ENCODE results near the gene ST13. TPM values are rescaled to one million over a fixed set of nuclear protein-coding genes. Genes with fewer than 3 reads are reported as not detected.
"Not testable (repeated sequence)": the region's sequence is repeated elsewhere in the genome, so short reads cannot be mapped to it uniquely, and the experiment has no call there.

ST13 gene
- total and polyA plus RNA-seq, 9 donors = 243 to 1,503 (median 650) TPM

DNA sequence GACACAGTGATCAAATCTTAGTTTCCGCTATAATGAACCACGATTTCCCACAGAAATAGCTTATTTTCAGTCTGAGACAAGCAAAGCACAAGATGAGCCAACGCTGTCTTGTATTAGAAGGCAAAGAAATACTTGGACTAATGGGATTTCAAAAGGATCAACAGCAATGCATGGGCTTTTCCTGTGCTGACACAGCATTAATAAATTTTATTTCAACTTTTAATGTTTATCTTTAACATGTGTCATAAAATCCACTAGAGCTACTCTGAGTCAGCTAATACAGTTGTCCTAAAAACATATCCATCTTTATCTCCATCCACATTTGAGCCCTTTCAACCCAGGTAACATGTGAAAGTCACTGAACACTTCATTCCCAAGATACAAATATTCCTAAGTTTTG, 21.8 kb downstream of the ST13 start:
- Histone ChIP-seq H3K27ac (no peak overlapping the region), H3K27me3 (no peaks in the 10 kb centered on the region), H3K4me1 (ENCODE audit: insufficient read depth) (no peaks in the 10 kb centered on the region), H3K9me3 (no peaks in the 10 kb centered on the region), H3K36me3 (no peaks in the 10 kb centered on the region), H3K4me3 (no peak overlapping the region)
- intact Hi-C loops (cut with DNase I) = no loop called here
- TF ChIP-seq POLR2A (IDR thresholded peaks at IDR 0.05) (no peak), EP300 (IDR thresholded peaks at IDR 0.05) (no peak)
- TF ChIP-seq, protein P1, sequence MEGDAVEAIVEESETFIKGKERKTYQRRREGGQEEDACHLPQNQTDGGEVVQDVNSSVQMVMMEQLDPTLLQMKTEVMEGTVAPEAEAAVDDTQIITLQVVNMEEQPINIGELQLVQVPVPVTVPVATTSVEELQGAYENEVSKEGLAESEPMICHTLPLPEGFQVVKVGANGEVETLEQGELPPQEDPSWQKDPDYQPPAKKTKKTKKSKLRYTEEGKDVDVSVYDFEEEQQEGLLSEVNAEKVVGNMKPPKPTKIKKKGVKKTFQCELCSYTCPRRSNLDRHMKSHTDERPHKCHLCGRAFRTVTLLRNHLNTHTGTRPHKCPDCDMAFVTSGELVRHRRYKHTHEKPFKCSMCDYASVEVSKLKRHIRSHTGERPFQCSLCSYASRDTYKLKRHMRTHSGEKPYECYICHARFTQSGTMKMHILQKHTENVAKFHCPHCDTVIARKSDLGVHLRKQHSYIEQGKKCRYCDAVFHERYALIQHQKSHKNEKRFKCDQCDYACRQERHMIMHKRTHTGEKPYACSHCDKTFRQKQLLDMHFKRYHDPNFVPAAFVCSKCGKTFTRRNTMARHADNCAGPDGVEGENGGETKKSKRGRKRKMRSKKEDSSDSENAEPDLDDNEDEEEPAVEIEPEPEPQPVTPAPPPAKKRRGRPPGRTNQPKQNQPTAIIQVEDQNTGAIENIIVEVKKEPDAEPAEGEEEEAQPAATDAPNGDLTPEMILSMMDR (IDR thresholded peaks at IDR 0.05) = no peak
- 91 to 93% (median 91%) methylated on average over 3 of the region's 3 CpGs for WGBS, 3 donors
- DNase-seq = no peak

DNA sequence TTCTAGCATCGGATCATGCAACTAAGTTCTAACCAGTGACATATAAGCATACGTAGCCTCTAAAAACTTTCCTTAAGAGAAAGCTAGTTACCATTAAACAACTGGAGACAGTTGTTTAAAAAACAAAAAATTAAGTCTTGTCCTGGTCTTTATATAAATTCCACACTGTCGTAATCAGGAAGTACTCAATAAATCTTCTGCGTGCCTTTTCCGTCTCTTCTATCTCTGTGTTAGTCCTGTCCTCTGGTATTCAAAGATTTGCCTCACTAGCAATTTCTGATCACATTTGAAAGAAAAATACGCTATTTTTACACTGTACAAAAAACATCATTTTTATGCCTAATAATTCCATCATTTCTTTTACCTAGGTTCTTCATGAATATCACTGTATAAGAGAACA, 27.3 kb downstream of the ST13 start:
- H3K4me3 ChIP-seq = no peak overlapping the region
- no peaks in the 10 kb centered on the region for H3K4me1 ChIP-seq (ENCODE audit: insufficient read depth)
- H3K9me3 ChIP-seq = no peaks in the 10 kb centered on the region
- H3K36me3 ChIP-seq = no peaks in the 10 kb centered on the region
- H3K27ac ChIP-seq = no peak overlapping the region
- H3K27me3 ChIP-seq = no peaks in the 10 kb centered on the region
- intact Hi-C loops (cut with DNase I) = no loop called here
- WGBS, 3 donors = 66 to 70% (median 68%) methylated on average over 6 of the region's 6 CpGs
- TF ChIP-seq, protein P1 (IDR thresholded peaks at IDR 0.05) = no peak
- TF ChIP-seq POLR2A (IDR thresholded peaks at IDR 0.05) = no peak
- TF ChIP-seq EP300 (IDR thresholded peaks at IDR 0.05) = no peak
- no peak for DNase-seq

DNA sequence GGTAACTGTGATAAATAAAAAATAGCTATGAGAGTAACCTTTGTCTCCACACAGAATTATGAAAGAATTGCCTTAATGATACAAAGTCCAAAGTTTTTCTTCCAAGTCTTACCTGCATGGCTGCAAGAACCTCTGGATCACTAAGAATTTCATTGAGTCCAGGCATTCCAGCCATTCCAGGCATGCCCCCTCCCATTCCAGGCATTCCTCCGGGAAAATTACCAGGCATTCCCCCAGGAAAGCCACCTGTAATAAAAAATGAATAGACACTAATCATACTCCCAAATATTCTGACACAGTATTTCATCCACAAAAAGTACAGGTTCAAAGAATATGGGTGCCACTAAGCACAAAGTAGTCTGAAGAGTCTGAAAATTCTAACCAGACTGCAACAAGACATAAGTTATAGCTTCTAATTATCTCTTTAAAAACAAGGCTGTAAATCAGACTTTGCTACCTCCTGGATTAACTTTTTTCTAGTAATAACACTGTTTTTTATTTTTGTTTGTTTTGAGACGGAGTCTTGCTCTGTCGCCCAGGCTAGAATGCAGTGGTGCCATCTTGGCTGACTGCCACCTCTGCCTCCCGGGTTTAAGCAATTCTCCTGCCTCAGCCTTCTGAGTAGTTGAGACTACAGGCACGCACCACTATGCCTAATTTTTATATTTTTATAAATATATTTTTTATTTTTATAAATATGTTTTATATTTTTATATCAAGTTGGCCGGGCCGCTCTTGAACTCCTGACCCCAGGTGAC, 29.3 kb downstream of the ST13 start:
- Histone ChIP-seq H3K4me1 (ENCODE audit: insufficient read depth) (no peaks in the 10 kb centered on the region), H3K9me3 (no peaks in the 10 kb centered on the region), H3K27me3 (no peaks in the 10 kb centered on the region), H3K27ac (no peak overlapping the region), H3K36me3 (no peaks in the 10 kb centered on the region), H3K4me3 (no peak overlapping the region)
- 54 to 63% (median 57%) methylated on average over 7 of the region's 7 CpGs for WGBS, 3 donors
- TF ChIP-seq POLR2A (IDR thresholded peaks at IDR 0.05) (no peak), EP300 (IDR thresholded peaks at IDR 0.05) (no peak)
- TF ChIP-seq, protein P1 (IDR thresholded peaks at IDR 0.05) = no peak
- intact Hi-C loops (cut with DNase I) = no loop called here
- no peak for DNase-seq

DNA sequence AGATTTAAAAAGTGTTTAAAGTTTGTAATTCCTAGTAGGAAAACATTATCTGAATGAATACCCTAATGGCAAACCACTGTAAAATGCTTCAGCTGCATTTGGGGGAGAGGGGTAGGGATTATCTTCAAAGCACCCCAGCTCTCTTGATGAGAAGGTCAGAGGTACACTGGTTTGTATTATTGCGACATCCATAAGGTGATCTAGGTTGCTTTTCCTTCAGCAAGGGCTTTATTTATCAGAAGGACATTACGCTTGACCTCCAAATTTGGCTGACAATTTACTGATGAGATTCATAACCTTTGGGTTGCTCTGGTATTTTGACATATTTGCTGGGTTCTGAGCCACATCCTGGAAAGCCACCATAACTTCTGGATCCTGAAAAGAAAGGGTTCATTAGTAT, 30.1 kb downstream of the ST13 start:
- H3K4me1 ChIP-seq (ENCODE audit: insufficient read depth); H3K36me3 ChIP-seq; H3K27me3 ChIP-seq; H3K4me3 ChIP-seq; DNase-seq; H3K9me3 ChIP-seq; H3K27ac ChIP-seq; intact Hi-C loops (cut with DNase I): not testable (repeated sequence)
- 90 to 100% (median 99%) methylated on average over 2 of the region's 2 CpGs for WGBS, 3 donors

DNA sequence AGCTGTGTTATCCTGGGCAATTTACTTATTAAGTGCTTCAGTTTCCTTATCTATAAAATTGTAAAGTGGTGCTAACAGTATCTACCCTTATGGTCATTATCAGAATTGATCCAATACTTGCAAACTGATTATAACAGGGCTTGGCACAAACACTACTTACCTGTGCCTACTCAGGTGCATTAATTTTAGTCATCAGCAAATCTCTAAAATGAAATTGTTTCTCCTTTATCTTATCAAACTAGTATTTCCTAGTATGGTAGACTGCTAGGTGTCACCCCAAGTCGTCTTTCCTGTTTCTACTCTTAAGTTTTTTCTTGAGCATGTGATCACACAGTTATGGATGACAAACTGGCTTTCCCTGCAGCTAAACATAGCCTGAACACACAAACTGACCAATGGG, 33.0 kb downstream of the ST13 start:
- 62 to 73% (median 64%) methylated on average over 1 of the region's 1 CpG for WGBS, 3 donors
- H3K27ac ChIP-seq = no peak overlapping the region
- intact Hi-C loops (cut with DNase I) = no loop called here
- H3K27me3 ChIP-seq = no peaks in the 10 kb centered on the region
- no peaks in the 10 kb centered on the region for H3K36me3 ChIP-seq
- no peaks in the 10 kb centered on the region for H3K9me3 ChIP-seq
- TF ChIP-seq, protein P1 (IDR thresholded peaks at IDR 0.05) = no peak
- TF ChIP-seq POLR2A (IDR thresholded peaks at IDR 0.05) (no peak), EP300 (IDR thresholded peaks at IDR 0.05) (no peak)
- peaks cover 4% of the 10 kb centered on the region for H3K4me1 ChIP-seq (ENCODE audit: insufficient read depth)
- no peak overlapping the region for H3K4me3 ChIP-seq
- no peak for DNase-seq

Measured in ovary (tissue), 9 donors.